NCI-H2196 treated with DMSO at 0.1 percent for 48 hours (cell line): ENCODE results near the gene C19orf85.
"Not testable (repeated sequence)": the region's sequence is repeated elsewhere in the genome, so short reads cannot be mapped to it uniquely, and the experiment has no call there.

Experiments used
- DNase-seq: peaks from one replicate; lab custom pipeline; 2025; ENCODE audit not compliant: unreplicated experiment; lab: John Stamatoyannopoulos, UW

C19orf85 gene

DNA sequence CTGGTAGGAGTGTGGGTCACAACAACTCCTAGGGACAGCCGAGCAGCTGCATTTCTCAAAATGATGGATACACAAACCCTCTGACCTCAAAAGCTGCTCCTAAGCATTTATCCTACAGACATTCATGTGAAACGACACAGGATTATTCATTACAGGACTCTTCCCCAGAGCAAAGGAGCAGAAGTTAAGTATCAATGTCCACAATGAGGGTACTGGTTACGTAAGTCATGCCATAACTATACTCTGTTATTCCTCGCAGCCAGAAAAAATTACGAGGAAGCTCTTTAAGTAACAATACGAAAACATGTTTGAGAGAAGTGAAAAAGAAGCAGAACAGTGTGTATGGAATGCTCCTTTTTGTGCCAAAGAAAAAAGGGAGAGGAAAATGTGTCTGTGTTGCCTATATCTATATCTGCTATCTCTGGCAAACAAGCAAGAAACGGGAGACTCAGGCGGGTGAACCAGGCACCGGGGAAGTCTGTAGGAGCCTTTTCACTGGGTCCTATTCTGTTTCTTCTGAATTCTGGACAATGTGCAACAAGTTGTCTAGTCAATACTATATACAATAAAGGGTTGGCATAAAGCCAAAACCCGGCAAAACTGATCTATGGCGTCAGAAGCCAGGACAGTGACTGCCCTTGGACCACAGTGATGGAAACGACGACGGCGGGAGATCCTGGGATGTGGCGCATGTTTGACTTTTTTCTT lies 4.4 kb downstream of the C19orf85 start:
- DNase-seq: no peak

DNA sequence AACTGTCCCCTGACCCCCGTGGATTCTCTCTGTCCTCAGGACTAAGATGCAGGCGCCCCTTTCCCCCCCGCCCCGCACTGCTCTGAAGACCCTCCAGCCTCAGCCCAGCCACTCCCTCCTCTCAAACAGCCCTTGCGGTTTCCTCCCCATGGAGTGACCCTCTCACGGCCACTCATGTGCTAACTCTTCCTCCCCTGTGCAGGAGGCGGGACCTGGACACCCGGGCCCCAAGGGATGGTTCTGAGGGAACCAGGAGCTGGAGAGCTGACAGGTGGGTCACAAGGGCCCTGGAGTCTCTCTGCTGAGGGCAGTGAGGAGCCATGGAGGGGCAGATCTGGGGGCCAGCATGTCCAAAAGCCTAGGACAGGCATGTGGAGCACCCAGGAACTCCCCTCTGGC lies 5.0 kb downstream of the C19orf85 start:
- no peak for DNase-seq

- DNase-seq: no peak
These were observed 6.7 kb downstream of the C19orf85 start for GRCh38 chr19:55457683-55458457.

GRCh38 chr19:55456347-55456746 lies 8.2 kb downstream of the C19orf85 start:
- DNase-seq: no peak

DNA sequence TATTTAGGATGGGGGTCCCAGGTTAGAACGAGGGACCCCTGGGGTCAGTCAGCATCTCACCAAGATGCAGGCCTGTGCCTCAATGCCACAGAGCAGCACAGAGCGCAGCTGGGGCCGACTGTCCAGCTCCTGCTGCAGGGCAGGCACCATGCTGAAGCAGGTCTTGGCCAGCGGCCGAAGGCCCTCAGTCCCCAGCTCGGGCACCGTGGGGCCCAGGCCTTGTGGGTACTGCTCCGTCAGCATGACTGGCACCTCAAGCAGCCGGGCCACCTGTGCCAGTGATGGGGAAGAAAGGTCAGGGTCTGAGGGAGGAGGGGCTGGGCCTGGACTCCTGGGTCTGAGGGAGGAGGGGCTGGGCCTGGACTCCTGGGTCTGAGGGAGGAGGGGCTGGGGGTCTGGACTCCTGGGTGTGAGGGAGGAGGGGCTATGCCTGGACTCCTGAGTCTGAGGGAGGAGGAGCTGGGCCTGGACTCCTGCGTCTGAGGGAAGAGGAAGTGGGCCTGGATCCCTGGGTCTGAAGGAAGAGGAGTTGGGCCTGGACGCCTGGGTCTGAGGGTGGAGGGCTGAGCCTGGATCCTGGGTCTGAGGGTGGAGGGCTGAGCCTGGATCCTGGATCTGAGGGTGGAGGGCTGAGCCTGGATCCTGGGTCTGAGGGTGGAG lies 8.8 kb downstream of the C19orf85 start:
- DNase-seq: no peak

DNA sequence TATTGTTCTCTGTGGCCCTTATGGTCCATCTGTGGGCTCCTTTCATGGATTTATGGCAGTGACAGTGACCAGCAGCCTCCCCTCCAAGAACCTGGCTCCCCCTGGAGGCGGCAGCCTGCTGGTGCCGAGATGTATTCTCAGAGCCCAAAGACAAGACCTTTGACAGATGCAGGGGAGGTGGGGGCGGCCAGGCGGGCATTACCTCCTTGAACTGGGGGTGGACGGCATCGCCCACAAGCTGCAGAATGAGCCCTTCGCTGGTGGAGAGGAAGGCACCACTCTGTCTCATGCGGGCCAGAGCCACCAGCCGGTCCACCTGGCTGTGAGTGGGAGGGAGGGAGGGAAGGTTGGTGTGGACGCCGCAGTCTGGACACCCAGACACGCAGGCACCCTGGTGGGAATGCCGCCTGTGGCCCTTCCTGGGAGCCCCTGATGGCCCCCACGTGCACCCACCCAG lies 9.7 kb downstream of the C19orf85 start:
- DNase-seq: peak; percentile 23

DNA sequence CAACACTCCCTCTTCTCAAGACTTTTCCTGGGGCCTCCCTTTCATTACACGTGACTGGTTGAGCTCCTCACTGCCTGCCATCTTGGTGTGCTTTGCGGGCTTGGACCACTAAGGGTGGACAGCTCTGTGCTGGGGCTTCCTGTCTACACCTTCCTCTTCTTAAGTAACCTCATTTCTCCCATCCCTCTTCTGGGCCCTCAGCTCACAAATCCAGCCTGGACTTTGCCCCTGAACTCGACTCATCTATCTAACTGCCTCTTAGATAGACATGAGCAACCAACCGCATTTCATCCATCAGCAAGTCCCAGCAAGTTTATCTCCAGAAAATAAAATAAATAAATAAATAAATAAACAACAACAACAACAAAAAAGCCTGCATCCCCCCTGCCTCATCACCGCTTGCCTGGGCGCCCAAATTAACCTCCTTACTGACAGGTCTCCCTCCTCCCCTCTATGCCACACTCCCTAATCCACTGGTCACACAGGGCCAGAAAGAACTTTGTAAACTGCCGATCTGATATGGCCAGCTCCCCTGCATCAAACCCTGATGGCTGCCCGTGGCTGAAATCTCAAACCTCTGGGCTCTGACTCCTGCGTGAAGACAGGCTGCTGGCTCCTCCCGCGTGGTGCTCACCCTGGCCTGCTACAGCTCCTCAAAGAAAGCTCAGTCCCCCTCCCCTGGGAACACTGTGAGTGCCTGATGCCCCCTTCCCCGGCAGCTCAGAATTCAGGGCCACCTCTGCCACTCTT lies 10.9 kb downstream of the C19orf85 start:
- DNase-seq: no peak

- peak; percentile 86 for DNase-seq
These were observed 11.7 kb downstream of the C19orf85 start for GRCh38 chr19:55452749-55453346.

GRCh38 chr19:55451965-55452748 lies 12.4 kb downstream of the C19orf85 start:
- DNase-seq: no peak

DNA sequence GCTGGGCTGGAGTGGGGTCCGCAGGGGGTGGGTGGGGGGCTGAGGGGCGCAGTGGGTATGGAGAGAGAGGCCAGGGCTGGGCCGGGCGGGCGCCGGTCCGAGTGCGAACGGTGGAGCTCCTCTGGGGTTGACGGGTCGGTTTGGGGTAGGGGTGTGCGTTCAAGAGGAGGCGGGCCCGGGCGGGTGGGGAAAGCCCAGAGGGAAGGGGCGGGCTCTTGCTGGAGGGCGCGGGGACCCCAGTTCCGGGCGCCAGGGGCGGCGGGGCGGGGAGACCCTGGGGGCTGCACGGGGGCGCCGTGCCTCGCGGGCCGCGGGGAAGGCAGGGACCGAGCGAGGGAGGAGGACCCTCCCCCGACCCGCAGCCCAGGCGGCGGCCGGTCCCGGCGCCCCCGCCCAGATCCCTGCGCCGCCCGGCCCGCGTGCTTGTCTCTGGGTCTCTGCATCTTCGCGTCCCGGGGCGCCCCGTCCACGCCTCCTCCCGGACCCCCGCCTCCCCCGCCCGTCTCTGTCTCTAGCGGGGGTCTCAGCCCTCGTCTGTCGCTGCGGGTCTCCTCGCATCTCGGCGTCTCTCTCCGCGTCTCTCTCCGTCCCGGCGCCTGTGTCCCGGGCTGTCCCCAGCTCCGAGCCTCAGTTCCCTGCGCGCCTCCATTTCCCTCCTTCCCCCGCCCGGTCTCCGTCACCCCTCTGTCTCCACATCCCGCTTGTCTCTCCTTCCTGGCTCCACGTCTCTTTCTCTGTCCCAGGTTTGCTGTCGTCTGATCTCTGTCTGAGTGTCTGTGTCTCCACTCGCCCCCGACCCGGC lies 13.2 kb downstream of the C19orf85 start:
- DNase-seq: no peak

DNA sequence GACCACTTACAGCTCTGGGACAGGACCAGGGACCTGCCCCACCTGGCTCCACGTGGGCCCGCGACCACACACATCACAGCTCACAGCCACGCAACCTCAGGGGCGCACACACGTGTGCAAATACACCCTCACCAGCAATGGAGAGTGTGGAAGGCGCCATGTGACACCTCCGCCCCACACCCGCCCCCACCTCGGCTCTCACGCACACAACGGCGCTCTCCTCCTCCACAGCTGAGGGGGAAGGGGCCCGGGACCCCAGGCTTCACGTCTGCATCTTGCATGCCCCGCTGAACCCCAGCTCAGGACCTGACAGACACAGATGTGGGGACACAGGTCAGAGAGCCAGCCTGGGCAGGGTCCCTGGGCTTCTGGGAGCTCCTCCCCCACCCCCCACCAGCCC lies 15.1 kb downstream of the C19orf85 start:
- DNase-seq: no peak

DNA sequence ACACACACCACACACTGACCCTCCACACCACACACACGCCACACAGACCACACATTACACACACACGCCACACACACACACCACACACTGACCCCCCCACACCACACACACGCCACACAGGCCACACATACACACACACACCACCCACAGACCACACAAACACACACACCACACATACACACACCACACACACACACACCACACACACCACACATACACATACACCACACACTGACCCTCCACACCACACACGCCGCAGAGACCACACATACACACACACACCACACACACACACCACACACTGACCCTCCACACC lies 16.4 kb downstream of the C19orf85 start:
- DNase-seq: not testable (repeated sequence)

GRCh38 chr19:55447421-55448174 lies 17.0 kb downstream of the C19orf85 start:
- DNase-seq: peak; percentile 71

DNA sequence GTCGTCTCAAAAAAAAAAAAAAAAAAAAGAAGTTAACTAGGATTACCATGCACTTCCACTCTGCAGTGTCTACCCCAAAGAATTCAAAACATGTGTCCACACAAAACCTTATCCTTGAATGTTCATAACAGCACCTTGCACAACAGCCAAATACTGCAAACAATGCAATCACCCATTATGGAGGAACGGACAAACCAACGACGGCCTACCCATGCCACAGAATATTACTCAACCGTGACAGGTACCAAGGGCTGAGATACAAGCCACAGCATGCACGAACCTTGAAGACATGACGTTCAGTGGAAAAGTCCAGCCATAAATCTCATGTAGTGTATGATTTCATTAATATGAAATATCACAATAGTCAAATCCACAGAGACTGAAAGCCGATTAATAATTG lies 18.5 kb downstream of the C19orf85 start:
- DNase-seq: no peak

DNA sequence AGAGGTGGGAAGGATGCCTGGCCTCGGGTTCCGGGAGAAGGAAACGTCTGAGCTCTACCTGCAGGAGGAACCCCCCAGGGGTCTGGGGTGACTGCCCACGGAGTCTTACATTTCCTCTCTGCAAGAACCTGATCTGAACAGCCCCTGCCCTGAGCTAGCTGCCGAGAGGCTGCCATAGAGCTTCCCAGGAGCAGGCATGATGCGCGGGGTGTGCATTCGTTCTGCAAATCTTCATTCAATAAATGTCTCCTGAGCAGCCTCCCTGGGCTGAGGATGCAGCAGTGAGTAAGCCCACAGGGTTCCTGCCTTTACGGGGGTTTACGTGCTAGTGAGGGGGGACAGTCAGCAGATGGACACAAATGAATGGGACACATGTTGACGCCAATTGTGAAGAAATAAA lies 19.9 kb downstream of the C19orf85 start:
- no peak for DNase-seq

GRCh38 chr19:55443824-55444480 lies 20.6 kb downstream of the C19orf85 start:
- DNase-seq: no peak

DNA sequence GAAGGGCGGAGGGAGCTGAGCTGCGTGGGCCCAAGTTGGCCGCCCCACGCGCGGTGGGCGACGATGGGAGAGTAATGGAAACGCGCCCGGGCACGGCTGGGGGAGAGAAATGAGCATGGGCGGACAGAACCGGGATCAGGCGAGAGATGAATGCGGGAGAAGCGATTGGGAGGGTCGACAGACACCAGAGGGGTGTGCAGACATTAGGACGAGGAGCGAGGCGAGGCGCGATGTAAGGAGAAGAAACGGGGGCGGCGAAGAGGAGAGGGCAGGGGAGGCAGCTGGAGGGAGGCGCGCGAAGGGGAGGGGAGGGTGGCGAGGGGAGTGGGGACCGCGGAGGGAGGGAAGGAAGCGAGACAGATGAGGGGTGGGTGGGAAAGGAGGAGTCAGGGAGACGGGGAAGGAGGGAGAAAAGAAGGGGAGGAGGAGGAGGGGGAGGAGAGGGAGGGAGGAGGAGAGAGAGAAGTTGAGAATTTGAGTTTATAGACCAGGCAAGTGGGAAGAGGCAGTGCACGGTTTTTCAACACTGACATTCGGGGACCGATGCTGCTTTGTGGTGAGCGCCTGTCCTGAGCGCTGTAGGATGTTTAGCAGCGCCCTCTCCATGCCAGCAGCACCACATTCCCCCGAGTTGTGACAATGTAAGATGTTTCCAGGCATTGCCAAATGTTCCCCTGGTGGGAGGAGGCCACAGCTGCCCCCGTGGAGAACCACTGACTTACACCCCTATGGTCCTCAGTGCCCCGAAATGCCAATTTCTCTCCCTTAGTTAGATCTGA lies 21.3 kb downstream of the C19orf85 start, which contains the start of gene SHISA7:
Gene SHISA7, minus strand, starts transcription at position 256 of the 779 bp plus-strand sequence. CDS start 437 bp downstream, outside the sequence.
- no peak for DNase-seq
